GM18526 (cell line): Measurements from ENCODE around the gene GPR68.

Experiments
- POLR2A ChIP-seq: IDR thresholded peaks from 3 replicates; pipeline ENCODE4 v1.6.1; 2011; ENCODE audit not compliant: insufficient read length; ENCODE audit errors: extremely low read depth

Gene GPR68, protein sequence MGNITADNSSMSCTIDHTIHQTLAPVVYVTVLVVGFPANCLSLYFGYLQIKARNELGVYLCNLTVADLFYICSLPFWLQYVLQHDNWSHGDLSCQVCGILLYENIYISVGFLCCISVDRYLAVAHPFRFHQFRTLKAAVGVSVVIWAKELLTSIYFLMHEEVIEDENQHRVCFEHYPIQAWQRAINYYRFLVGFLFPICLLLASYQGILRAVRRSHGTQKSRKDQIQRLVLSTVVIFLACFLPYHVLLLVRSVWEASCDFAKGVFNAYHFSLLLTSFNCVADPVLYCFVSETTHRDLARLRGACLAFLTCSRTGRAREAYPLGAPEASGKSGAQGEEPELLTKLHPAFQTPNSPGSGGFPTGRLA

DNA sequence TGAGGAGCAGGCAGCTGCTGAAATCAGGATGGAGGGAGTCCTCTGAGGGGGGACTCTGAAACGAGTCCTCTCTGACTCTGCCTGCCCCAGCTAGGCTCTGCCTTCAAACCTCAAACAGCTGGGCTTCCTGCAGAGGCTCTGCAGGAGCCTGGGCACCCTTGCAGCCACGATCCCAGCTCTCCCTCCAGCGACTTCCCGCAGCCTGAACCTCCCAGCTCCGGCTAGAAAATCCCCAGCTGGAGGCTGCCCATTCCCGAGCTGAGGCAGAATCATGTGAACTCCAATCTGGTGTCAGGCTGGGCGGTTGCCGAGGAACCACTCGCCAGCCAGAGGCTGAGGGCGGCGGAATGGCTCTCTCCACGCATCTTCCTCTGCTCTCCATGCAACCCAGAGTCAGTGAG is at the start of gene GPR68:
Gene GPR68, minus strand, starts transcription at position 204 of the 401 bp plus-strand sequence. CDS start 9,654 bp downstream, outside the sequence.
- TF ChIP-seq POLR2A = no peak

DNA sequence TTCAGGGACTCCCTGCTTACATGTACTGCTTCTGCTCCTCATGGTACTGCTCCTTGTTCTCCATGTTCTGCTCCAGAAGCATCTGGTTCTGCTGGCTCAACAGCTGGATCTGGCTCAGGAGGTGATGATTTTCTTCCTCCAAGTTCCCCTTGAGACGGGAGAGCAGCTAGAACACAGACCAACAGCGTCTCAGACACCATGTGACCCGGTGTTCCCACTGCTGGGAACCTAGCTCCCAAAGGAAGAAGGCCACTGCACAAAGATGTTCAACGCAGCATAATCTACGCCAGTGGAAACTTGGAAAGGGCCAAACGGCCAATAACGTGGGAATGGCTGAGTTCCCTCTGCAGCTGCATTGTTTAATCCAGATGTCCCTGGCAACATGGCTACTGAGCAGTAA is 49.6 kb upstream of the GPR68 start:
- TF ChIP-seq POLR2A = no peak

DNA sequence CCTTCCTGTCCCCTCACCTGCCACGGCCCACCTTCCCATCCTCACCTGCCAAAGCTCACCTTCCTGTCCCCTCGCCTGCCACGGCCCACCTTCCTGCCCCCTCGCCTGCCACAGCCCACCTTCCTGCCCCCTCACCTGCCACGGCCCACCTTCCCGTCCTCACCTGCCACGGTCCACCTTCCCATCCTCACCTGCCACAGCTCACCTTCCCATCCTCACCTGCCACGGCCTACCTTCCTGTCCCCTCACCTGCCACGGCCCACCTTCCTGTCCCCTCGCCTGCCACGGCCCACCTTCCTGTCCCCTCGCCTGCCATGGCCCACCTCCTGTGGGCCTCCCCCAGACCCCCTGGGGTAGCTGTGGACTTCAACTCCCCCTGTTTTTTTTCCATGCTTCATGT is 48.8 kb upstream of the GPR68 start:
- TF ChIP-seq POLR2A = no peak

DNA sequence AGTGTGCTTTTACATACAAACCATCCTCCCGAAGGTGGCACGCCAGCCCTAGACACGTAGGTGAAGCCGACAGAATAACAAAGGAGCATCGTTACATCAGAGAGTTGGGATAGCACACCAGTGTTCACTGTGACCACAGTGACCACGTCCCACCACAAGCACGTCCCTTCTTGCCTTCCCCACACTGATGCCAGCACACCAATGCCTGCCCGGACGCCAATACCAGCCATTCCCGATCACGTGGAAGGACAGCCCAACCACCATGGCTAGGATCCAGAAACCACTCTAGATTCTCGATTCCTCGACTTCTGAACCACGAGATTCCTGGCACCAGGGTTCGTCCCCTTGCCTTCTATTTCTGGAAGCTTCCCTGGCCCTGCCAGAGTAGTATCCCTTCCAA is 48.0 kb upstream of the GPR68 start:
- no peak for TF ChIP-seq POLR2A

DNA sequence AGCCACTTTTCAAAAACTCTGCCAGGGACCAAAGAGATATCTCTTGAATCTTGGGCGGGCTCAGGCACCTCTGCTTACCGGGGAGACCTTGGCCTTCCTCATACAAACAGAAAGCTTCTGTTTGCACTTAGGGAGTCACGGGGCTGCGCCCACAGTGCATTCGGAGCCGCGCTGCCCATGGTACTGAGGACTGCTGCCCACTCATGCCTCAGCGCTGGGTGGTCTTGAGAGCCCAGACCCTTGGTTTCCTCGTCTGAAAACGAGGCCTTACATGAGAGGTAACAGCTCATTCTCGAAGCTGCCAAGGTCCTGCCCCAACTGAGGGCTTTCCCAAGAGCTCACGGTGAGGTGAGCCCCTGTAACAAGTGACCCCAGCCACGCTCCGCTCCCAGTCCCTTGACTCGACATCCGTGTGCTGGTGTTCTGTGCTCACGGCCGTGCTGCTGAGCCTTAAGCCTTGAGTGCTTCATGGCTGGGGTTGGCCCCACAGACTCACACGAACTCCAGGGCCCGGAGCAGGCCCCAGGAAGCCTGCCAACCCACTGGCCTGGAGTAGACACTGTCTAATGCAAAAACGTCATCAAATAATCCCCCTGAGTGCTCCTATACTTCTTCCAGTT is 47.4 kb upstream of the GPR68 start:
- TF ChIP-seq POLR2A = no peak

DNA sequence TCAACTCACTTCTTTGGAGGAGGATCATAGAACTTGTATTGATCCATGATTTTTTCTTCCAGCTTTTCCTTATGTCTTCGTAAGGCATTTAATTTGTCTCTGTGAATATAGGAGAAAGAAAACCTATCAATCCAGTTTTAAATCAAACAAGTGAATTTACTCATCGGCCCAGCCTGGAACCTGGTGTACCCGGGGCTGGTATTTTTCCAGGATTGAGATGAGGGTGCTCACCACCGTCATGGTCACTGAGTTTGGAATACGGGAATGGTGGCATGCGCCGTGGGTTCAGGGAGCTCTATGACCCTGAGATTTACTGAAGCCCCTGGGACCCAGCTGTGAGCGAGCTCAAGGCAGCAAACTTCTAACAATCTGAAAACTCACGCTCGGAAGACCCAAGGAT is 46.5 kb upstream of the GPR68 start:
- no peak for TF ChIP-seq POLR2A

DNA sequence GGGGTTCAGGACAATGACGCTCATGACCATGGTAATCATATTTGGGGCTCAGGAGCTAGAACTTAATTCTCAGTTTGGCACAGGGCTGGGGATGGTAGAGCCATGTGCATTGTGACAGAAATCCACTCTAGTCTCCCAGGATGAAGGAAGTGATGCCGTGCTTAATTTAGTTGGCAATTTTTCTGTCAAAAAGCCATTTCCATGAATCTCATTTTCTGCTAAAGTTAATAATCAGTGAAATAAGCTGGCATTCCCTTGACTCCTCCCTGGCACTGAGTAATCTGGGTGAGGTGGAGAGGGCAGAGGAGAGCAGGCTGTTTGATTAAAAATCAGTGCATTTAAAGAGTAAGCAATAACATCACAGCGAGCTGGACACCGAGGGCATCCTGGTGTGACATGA is 45.0 kb upstream of the GPR68 start:
- no peak for TF ChIP-seq POLR2A

DNA sequence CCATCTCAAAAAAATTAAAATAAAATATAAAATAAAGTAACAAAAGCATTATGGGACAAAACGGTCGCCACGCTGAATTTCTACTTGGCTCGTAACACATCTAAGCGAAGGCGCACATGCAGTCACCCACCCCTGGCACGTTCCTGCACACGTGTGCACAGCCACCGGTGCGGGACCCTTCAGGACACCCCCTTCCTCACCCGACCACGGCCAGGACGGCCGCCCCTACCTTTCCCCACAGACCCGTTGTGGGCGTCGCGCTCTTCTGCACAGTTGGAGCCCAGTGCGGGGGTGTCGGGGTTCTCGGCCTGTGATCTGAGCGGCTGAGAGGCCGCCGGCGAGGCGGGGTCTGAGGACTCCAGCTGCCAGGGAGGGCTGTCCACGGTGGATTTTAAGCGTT is 44.4 kb upstream of the GPR68 start:
- no peak for TF ChIP-seq POLR2A

DNA sequence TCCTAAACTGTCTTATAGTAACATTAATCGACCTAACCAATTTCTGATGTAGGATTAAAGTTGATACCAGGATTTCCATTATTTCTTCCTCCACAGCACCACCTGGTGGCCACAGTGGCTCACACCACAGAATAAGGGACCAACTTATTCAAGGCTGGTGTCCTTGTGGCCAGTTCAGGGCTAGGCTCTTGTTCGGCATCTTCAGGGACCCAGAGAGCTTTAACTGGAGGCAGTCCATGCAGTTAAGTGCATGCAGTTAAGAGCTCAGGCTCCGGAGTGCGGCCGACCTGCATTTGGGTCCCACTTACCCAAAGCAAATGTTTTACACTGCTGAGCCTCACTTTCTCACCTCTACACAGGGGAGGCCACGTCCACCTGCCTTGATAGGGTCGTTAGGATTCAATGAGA is 42.0 kb upstream of the GPR68 start:
- no peak for TF ChIP-seq POLR2A

DNA sequence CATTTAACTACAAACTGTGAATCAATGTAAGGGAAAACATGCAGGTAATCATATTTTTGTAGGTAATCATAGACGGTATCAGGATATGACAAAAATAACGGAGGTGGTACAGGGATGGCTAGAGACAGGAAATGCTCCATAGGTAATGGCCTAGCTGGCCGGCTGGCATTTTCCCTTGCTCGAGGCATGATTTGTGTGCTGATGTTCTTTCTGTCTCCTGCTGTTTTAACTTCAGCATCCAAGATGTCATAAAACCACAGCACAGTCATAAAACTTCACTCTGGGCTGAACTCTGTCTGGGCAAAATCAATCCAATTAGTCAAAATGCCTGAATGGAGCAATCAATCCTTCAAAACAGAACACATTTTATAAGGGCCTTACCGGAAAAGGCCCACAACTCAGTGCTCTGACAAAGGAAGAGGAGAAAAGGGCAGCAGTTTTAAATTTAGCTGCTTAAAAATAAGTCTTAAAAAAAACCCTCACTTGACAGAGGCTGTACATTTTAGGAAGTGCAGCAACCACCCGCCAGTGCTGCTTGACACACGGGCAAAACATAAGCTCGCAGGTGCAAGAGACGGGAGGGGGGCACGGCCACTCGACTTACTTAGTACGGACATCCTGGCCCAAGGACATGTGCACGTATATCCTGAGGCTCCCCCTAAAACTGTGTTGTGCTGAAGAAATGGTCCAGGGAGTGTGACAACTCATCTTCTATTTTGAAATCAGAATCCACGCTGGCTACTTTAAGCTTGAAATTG is 40.5 kb upstream of the GPR68 start:
- TF ChIP-seq POLR2A = no peak

DNA sequence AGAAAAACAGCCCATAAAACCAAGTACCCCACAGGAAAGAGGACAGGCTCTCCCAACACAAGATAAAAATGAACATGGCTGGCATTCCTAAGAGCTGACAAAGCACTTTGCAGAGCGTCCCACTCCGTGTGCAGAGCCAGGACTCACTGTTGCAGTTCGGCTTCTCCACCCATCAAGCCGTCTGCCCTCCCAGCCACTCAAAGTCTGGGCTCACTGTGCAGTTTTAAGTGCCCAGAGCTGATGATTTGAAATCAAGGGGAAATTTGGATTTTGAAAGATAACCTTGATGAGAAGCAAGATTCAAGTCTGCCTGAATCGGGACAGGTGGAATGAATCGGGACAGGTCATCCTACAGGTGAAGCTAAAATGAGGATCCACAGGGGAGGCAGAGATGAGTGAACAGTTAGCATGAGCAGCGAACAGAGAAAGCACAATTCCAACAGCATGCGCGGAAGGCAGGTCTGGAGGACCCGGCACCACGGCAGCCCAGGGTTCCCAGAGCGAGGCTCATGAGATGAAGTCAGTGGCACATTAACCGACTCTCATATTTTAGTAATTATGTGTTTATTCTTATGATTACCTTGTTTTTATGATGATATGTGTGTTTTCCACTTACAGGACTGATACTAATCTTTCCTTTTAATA is 39.8 kb upstream of the GPR68 start:
- no peak for TF ChIP-seq POLR2A

DNA sequence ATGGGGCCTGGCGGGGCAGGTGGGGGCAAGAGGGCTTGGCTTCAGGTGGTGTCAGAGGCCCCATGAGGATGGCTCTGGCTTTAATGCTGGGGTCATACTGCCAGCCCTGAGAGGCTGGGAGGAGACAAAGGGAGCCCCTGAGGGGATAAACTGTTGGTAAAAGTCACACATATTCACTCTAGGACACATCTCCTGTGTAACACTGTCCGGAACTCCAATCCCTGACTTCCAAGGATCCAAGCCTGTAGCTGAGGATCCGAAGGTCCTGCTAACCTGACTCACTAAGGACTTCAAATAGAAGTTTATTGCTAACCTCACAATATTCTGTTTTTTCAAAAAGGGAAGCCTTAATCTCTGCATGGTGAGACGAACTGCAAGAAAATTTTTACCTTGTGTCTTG is 39.2 kb upstream of the GPR68 start:
- TF ChIP-seq POLR2A = no peak

DNA sequence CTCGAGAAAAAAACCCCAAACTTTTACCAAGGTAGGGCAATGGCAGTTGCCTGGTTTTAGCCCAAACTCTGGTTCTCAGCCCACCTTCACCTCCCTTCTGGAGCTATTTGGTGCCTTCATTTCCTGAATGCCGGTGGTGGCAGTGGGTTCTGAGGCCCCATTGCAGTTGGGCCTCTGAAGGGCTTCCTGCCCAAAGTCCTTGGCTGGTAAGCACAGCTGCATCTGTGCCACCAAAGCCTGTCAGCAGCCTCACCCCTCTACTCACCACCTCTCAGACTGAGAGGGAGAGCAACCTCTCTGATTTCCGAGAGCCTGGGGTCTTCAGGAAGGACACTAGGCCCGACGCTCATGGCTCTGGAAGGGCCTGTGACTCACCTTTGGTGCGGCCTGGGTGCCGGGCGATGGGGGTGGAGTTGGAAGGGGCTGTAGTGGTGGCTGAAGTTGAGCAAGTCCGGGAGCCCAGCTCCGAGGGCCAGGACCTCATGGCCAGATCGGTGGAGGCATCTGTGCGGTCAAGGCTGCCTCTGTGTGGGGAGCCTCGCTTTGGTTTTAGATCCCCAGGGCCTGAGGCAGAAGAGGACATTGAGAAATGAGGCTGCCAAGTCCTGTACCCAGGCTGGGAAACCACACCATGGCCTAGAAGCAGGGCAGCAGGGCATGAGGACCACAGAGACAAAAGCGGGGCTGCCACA is 38.6 kb upstream of the GPR68 start:
- TF ChIP-seq POLR2A = no peak

DNA sequence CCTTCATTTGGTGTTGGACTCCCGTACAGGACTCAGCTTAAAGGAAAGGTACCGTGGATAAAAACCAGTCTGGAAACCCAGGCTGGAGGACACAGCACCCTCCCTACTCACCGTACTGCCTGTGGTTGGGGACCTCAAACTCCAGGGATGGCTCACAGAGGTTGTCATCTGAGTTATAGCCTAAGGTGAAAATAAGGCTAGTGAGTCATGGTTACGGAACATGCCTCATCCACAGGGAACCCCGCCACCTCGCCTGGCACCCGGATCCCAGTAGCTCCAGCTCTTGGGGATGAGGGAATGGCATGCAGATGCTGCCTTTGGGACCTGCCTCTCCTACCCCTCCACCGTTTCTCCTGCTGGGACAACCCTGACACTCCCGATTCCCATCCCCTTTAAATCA is 36.8 kb upstream of the GPR68 start:
- no peak for TF ChIP-seq POLR2A

DNA sequence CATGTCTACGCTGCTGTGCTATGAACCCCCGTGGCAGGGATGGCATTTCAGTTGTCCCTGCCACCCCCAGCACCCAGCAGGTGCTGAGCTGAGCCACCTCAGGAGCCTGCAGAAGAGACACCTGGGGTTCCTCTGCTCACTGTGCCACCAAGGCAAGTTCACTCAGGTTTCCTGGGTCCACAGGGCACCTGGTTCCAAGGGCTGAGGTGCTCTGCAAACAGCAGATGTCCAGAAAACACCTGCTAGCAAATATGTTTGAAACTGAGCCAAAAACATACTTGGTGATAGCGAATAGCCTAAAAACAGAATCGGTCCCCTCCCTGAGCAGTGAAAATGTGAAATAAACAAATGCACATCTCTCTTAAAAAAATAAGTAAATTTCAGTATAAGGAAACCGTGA is 35.6 kb upstream of the GPR68 start:
- TF ChIP-seq POLR2A = no peak
